Lower leg skin (tissue), 3 donors: Measurements from ENCODE around the gene SUN5.

Experiments
- CTCF ChIP-seq, 3 donors: fragments of 450-650 bp; IDR thresholded peaks; one replicate each; pipeline ENCODE4 v1.5.1; 2016; ENCODE audit warnings: antibody characterized with exemption in 3 of 3, mild to moderate bottlenecking in 3 of 3, moderate library complexity in 2 of 3
- POLR2A ChIP-seq, 2 donors: fragments of 450-650 bp; IDR thresholded peaks; one replicate each; pipeline ENCODE4 v1.6.1; 2016 to 2017; ENCODE audit warnings: antibody characterized with exemption in 2 of 2, mild to moderate bottlenecking in 1 of 2, moderate library complexity in 1 of 2

- TF ChIP-seq CTCF (IDR thresholded peaks at IDR 0.05): no peak
- TF ChIP-seq POLR2A (IDR thresholded peaks at IDR 0.05): no peak
Measured at GRCh38 chr20:32943490-32944052, 60.7 kb downstream of the SUN5 start.
